Ramos (cell line): ENCODE measurements around the gene ARHGEF12.

Experiments used
- in situ Hi-C: fragments of 300-500 bp; cut with MboI; formaldehyde crosslinking; loops from one replicate; pipeline ENCODE4 v1.14.3; 2022; ENCODE audit warnings: low sequenced_read_pairs; ENCODE audit not compliant: unreplicated experiment

The ARHGEF12 gene

GRCh38 chr11:120513436-120514315, 177.5 kb downstream of the ARHGEF12 start:
- in situ Hi-C loops: loop anchor here (5.0 to 25.0 kb wide), 2 partner anchors 299 to 439 kb away; no protein-coding TSS in a partner anchor

DNA sequence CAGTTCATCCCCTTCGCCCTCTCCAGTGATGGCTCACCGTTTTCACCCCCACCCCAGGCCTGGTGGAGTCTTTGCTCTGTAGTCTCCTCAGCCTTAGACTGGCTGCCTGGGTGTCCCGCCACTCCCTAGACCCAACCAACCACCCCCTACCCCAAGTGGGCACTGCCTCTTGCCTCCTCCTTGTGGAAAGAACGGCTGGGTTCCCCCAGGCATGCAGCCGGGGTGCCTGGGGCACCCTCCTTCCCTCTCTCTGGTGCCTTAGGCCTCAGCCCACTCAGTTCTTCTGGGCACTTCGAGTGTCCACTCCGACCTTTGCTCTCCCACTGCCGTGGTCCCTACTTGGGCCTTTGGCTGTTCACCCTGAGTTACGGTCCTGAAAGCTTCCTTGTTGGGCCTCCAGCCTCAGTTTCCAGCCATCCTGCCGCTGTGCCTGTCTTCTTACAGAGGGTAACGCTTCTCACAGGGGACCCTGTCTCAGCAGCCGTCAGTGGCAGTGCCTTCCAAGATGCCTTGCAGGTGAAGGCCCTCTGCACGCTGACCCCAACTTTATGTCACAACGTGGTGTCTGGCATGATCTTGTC, 178.4 kb downstream of the ARHGEF12 start:
- in situ Hi-C loops: loop anchor here (5.0 to 25.0 kb wide), 2 partner anchors 298 to 438 kb away; no protein-coding TSS in a partner anchor

GRCh38 chr11:120515186-120515723, 179.0 kb downstream of the ARHGEF12 start:
- in situ Hi-C loops: loop anchor here (25.0 kb wide), 1 partner anchor 297 kb away; no protein-coding TSS in a partner anchor

- in situ Hi-C loops: loop anchor here (25.0 kb wide), 1 partner anchor 296 kb away; no protein-coding TSS in a partner anchor
Observed at GRCh38 chr11:120516461-120517389, 180.5 kb downstream of the ARHGEF12 start.

DNA sequence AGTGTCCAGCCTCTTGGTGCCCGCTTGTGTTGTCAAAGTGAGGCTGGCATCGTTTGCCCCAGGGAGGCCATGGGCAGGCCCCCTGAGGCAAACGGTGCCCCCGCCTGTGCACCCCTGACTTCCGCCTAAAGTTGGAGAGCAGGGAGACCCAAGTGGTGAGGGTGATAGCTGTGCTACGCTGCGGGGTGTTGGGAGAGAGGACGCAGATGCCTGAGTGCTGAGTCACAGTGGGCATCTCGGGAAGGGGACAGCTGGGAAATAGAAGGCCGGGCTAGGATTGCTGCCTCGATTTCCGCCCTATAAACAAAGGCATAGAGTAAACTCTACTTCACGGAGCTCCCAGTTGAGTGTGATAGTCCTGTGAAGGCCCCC, 181.2 kb downstream of the ARHGEF12 start:
- in situ Hi-C loops: loop anchor here (25.0 kb wide), 1 partner anchor 295 kb away; no protein-coding TSS in a partner anchor

- in situ Hi-C loops: loop anchor here (25.0 kb wide), 1 partner anchor 294 kb away; no protein-coding TSS in a partner anchor
Observed at GRCh38 chr11:120517801-120518291, 181.6 kb downstream of the ARHGEF12 start.

GRCh38 chr11:120518356-120518755, 182.1 kb downstream of the ARHGEF12 start:
- in situ Hi-C loops: loop anchor here (25.0 kb wide), 1 partner anchor 294 kb away; no protein-coding TSS in a partner anchor

DNA sequence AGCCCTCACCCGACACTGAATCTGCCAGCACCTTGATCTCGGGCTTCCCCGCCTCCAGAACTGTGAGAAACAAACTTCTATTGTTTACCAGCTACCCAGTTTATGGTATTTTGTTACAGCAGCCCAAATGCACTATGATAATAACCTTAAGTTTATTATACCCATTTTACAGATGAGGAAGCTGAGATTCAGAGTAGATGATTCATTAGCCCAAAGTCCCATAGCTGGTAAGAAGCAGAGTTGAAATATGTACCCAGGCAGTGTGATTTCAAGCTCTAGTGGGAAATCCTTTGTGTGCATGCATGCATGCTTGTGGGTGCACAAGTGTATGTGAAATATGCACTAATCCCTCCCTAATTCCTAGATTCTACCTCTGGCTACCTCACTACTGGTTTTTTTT, 183.3 kb downstream of the ARHGEF12 start:
- in situ Hi-C loops: loop anchor here (25.0 kb wide), 1 partner anchor 293 kb away; no protein-coding TSS in a partner anchor

- in situ Hi-C loops: loop anchor here (25.0 kb wide), 1 partner anchor 292 kb away; no protein-coding TSS in a partner anchor
Observed at GRCh38 chr11:120520091-120520822, 184.0 kb downstream of the ARHGEF12 start.

DNA sequence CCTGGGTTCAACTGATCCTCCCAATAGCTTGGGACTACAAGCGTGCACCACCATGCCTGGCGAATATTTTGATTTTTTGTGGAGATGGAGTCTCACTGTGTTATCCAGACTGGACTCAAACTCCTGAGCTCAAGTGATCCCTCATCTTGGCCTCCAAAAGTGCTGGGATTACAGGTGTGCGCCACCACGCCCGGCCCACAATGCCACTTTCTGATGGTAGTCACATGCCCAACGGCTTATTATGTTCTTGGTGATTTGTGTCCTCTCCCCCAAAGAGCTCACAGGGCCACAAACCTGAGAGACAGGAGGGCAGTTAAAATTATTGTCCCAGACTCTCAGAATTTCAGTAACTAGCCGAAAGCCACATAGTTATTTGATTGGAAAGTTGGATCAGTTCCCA, 185.0 kb downstream of the ARHGEF12 start:
- in situ Hi-C loops: loop anchor here (25.0 kb wide), 1 partner anchor 291 kb away; no protein-coding TSS in a partner anchor

DNA sequence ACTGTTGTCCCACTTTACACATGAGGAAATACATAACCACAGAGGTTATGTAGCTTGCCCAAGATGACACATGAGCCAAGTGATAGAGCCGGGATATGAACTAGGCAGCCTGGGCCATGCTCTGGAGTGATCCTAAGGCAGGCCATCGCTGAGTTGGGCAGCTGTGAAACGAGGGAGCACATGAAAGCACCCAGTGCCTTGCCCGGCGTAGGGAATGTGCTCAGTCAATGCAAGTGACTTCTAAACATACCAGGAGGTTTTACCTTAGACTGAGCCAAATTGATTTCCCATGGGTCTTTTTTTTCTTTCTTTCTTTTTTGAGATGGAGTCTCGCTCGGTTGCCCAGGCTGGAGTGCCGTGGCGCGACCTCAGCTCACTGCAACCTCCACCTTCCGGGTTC, 185.8 kb downstream of the ARHGEF12 start:
- in situ Hi-C loops: loop anchor here (25.0 kb wide), 1 partner anchor 290 kb away; no protein-coding TSS in a partner anchor

DNA sequence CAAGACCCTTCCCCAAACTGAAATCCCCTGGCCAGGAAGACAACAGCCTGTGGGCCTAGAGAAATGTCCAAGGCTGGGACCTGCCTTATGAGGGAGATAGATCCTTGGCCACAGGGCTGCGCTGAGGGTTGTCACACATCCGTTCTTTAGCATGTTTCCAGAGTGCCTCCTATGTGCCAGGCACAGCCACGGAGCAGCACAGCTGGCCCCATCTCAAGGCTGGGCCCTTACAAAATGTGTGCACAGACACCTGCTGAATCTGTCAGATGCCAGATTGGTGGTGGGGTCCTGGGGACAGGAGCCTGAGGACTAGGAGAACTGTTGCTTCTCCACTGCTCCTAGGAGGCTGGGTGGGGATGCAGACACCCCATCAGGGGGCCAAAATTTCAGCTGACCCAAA, 186.5 kb downstream of the ARHGEF12 start:
- in situ Hi-C loops: loop anchor here (25.0 kb wide), 1 partner anchor 290 kb away; no protein-coding TSS in a partner anchor

DNA sequence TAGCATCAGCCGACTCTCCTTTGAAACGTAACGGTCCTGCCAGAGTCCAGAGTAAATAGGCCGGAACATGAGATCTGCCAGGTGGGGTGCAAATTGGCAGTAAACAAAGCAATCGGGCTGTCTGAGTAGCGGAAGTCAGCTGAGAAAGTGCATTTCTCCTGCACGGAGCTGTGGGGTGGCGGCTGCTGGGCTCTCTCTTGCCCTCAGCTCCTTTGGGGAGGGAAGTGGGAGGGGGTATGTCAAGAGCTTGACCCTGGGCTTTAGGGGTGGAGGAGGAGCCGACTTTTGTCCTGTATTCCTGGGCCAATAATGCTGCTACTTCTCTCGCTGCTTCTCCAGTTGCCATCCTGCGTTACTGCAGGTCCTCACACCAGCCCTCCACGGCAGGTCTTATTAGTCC, 187.0 kb downstream of the ARHGEF12 start:
- in situ Hi-C loops: loop anchor here (25.0 kb wide), 1 partner anchor 289 kb away; no protein-coding TSS in a partner anchor

GRCh38 chr11:120524536-120525085, 188.4 kb downstream of the ARHGEF12 start:
- in situ Hi-C loops: loop anchor here (25.0 kb wide), 1 partner anchor 288 kb away; no protein-coding TSS in a partner anchor

- in situ Hi-C loops: no loop called here
Observed at GRCh38 chr11:120525261-120526171, 189.3 kb downstream of the ARHGEF12 start.

DNA sequence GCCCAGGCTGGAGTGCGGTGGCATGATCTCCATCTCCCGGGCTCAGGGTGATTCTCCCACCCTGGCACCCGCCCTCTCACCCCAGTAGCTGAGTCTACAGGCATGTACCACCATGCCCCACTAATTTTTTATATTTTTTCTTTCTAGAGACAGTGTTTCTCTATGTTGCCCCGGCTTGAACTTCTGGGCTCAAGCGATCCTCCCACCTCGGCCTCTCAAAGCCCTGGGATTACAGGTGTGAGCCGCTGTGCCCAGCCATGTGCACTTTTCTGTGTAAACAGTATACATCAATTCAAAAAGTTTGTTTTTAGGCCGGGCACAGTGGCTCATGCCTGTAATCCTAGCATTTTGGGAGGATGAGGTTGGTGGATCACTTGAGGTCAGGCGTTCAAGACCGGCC, 190.0 kb downstream of the ARHGEF12 start:
- in situ Hi-C loops: no loop called here

DNA sequence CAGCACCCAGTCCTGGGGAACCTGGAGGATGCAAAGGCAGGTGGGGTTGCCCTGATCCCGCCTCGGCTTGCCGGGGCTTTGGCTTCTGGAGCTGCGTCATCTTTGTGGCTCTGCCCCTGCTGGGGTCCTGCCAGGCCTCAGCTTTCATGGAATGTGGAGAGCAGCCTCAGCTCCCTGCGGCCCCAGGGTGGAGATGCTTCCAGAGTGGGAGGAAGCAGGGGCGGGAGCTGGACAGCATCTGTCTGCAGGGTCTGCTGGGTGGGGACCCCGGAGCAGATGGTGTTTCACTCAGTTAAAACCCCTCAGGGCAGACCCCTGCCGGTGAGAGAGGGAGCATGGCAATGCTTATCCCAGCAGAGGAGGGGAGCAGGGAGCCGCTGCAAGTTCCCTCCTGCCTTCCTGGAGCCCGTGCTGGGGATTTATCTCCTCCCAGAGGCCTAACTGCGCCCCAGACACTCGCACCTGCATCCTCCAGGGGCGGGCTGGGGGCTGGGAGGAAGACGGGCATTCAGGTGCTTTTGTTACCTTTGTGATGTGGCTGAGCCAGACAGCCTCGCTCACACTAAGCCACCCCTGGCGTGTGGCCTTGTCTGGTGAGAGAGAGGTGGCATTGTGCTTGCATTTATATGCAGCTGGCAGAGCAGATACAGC, 191.0 kb downstream of the ARHGEF12 start:
- in situ Hi-C loops: no loop called here
